ENCODE data around the gene B4GALNT2.
"Not testable (repeated sequence)": the region's sequence is repeated elsewhere in the genome, so short reads cannot be mapped to it uniquely, and the experiment has no call there.

Gene B4GALNT2

DNA sequence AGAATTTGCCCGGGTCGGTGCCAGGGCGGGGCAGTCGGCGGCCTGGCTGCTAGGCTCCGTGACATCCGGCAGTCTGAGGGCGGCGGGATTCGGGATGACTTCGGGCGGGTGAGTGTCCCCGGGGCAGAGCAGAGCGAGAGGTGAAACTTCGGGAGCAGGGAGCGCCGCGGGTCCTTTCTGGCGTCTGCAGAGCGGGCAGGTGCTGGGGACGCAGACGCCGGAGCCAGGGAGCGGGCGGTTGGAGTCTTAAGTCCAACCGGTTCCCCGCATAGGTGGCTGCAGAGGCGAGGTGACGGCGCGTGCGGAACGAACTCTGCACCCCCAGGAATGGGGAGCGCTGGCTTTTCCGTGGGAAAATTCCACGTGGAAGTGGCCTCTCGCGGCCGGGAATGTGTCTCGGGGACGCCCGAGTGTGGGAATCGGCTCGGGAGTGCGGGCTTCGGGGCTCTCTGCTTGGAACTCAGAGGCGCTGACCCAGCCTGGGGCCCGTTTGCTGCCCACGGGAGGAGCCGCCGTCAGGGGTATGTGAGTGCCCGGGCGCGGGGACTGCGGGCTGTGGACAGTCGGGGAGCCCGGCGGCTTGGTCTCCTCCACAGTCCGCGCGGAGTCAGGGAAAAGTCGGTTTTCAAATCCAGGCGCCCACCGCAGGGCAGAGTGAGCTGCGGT, at the start of gene B4GALNT2:
B4GALNT2 (plus strand) TSS at position 71 of the 666 bp plus-strand sequence; CDS start at position 95, 24 bp downstream.
- no peak within 1 kb of the TSS for H3K9ac ChIP-seq (ENCODE audit: low read length)
- peaks cover 6 to 29% of the 10 kb centered on the region in 2 donors for H3K27me3 ChIP-seq (ENCODE audit: control insufficient read depth in 1 of 2, insufficient read depth in 2 of 2, low read length in 2 of 2)
- no peaks in the 10 kb centered on the region for H3K36me3 ChIP-seq (ENCODE audit: insufficient read depth, low read length)

DNA sequence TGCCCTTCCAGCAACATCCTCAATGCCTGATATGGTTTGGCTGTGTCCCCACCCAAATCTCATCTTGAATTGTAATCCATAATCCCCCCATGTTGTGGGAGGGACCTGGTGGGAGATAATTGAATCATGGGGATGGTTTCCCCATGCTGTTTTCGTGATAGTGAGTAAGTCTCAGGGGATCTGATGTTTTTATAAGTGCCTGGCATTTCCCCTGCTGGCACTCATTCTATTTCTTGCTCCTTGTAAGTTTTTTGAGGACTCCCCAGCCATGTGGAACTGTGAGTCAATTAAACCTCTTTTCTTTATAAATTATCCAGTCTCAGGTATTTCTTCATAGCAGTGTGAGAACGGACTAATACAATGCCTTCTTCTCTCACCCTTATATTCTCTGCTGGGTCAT, 47.5 kb upstream of the B4GALNT2 start:
- not testable (repeated sequence) for H3K27me3 ChIP-seq (ENCODE audit: control insufficient read depth in 1 of 2, insufficient read depth in 2 of 2, low read length in 2 of 2); H3K4me3 ChIP-seq (ENCODE audit: low read depth in 1 of 2, low read length in 2 of 2); H3K27ac ChIP-seq (ENCODE audit: low read depth, low read length); H3K36me3 ChIP-seq (ENCODE audit: insufficient read depth, low read length); H3K9ac ChIP-seq (ENCODE audit: low read length); H3K9me3 ChIP-seq (ENCODE audit: low read length); H3K4me1 ChIP-seq (ENCODE audit: insufficient read depth, low read length)

More for the DNA sequence above, at the start of gene B4GALNT2:
- Histone ChIP-seq H3K4me3 (ENCODE audit: low read depth in 1 of 2, low read length in 2 of 2) (no peak within 1 kb of the TSS), H3K9me3 (ENCODE audit: low read length) (no peaks in the 10 kb centered on the region), H3K4me1 (ENCODE audit: insufficient read depth, low read length) (no peaks in the 10 kb centered on the region), H3K27ac (ENCODE audit: low read depth, low read length) (no peak within 1 kb of the TSS)

- Histone ChIP-seq H3K9me3 (ENCODE audit: low read length) (no peaks in the 10 kb centered on the region), H3K36me3 (ENCODE audit: insufficient read depth, low read length) (no peaks in the 10 kb centered on the region), H3K9ac (ENCODE audit: low read length) (no peak overlapping the region), H3K27me3 (ENCODE audit: control insufficient read depth in 1 of 2, insufficient read depth in 2 of 2, low read length in 2 of 2) (no peaks in the 10 kb centered on the region), H3K4me1 (ENCODE audit: insufficient read depth, low read length) (no peaks in the 10 kb centered on the region), H3K4me3 (ENCODE audit: low read depth in 1 of 2, low read length in 2 of 2) (no peak overlapping the region), H3K27ac (ENCODE audit: low read depth, low read length) (no peak overlapping the region)
Observed at GRCh38 chr17:49085565-49086315, 46.8 kb upstream of the B4GALNT2 start.

- no peaks in the 10 kb centered on the region for H3K9me3 ChIP-seq (ENCODE audit: low read length)
- no peak overlapping the region for H3K4me3 ChIP-seq (ENCODE audit: low read depth in 1 of 2, low read length in 2 of 2)
- no peaks in the 10 kb centered on the region for H3K27me3 ChIP-seq (ENCODE audit: control insufficient read depth in 1 of 2, insufficient read depth in 2 of 2, low read length in 2 of 2)
- H3K9ac ChIP-seq (ENCODE audit: low read length), result no peak overlapping the region
- H3K36me3 ChIP-seq (ENCODE audit: insufficient read depth, low read length), result no peaks in the 10 kb centered on the region
- no peaks in the 10 kb centered on the region for H3K4me1 ChIP-seq (ENCODE audit: insufficient read depth, low read length)
- no peak overlapping the region for H3K27ac ChIP-seq (ENCODE audit: low read depth, low read length)
Observed at GRCh38 chr17:49086316-49086605, 46.3 kb upstream of the B4GALNT2 start.

- no peaks in the 10 kb centered on the region for H3K4me1 ChIP-seq (ENCODE audit: insufficient read depth, low read length)
- H3K4me3 ChIP-seq (ENCODE audit: low read depth in 1 of 2, low read length in 2 of 2), result no peak overlapping the region
- no peaks in the 10 kb centered on the region for H3K36me3 ChIP-seq (ENCODE audit: insufficient read depth, low read length)
- no peaks in the 10 kb centered on the region for H3K9me3 ChIP-seq (ENCODE audit: low read length)
- H3K9ac ChIP-seq (ENCODE audit: low read length), result no peak overlapping the region
- H3K27me3 ChIP-seq (ENCODE audit: control insufficient read depth in 1 of 2, insufficient read depth in 2 of 2, low read length in 2 of 2), result peaks cover 0 to 1% of the 10 kb centered on the region in 2 donors
- H3K27ac ChIP-seq (ENCODE audit: low read depth, low read length), result no peak overlapping the region
Observed at GRCh38 chr17:49086649-49087048, 45.9 kb upstream of the B4GALNT2 start.

- Histone ChIP-seq H3K4me3 (ENCODE audit: low read depth in 1 of 2, low read length in 2 of 2) (no peak overlapping the region), H3K9me3 (ENCODE audit: low read length) (no peaks in the 10 kb centered on the region), H3K27ac (ENCODE audit: low read depth, low read length) (no peak overlapping the region), H3K9ac (ENCODE audit: low read length) (no peak overlapping the region), H3K36me3 (ENCODE audit: insufficient read depth, low read length) (no peaks in the 10 kb centered on the region), H3K4me1 (ENCODE audit: insufficient read depth, low read length) (no peaks in the 10 kb centered on the region), H3K27me3 (ENCODE audit: control insufficient read depth in 1 of 2, insufficient read depth in 2 of 2, low read length in 2 of 2) (peaks cover 0 to 5% of the 10 kb centered on the region in 2 donors)
Observed at GRCh38 chr17:49089094-49089493, 43.5 kb upstream of the B4GALNT2 start.

- H3K4me1 ChIP-seq (ENCODE audit: insufficient read depth, low read length), result no peaks in the 10 kb centered on the region
- H3K4me3 ChIP-seq (ENCODE audit: low read depth in 1 of 2, low read length in 2 of 2), result no peak overlapping the region
- no peaks in the 10 kb centered on the region for H3K36me3 ChIP-seq (ENCODE audit: insufficient read depth, low read length)
- no peak overlapping the region for H3K9ac ChIP-seq (ENCODE audit: low read length)
- peaks cover 0 to 5% of the 10 kb centered on the region in 2 donors for H3K27me3 ChIP-seq (ENCODE audit: control insufficient read depth in 1 of 2, insufficient read depth in 2 of 2, low read length in 2 of 2)
- H3K9me3 ChIP-seq (ENCODE audit: low read length), result no peaks in the 10 kb centered on the region
- no peak overlapping the region for H3K27ac ChIP-seq (ENCODE audit: low read depth, low read length)
Observed at GRCh38 chr17:49090878-49091594, 41.5 kb upstream of the B4GALNT2 start.

DNA sequence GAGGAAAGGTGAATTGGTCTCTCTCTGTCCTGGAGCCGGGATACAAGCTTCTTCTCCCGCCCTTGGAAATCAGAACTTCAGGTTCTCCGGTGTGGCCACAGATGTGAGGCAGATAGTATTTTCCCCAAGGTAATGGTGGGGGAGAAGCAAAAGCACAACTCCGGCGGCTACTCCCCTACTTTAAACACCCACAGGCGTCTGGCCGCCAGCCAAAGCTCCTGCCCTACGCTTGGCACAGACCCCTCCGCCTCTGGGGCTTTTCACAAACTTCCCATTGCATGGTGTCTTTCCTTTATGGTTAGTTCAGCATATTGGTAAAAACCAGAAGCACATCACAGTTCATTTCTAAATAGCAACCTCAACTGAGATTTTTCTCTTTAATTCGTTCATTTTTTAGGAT, 39.4 kb upstream of the B4GALNT2 start:
- no peak overlapping the region for H3K4me3 ChIP-seq (ENCODE audit: low read depth in 1 of 2, low read length in 2 of 2)
- no peaks in the 10 kb centered on the region for H3K4me1 ChIP-seq (ENCODE audit: insufficient read depth, low read length)
- H3K9me3 ChIP-seq (ENCODE audit: low read length), result no peaks in the 10 kb centered on the region
- peaks cover 0 to 5% of the 10 kb centered on the region in 2 donors for H3K27me3 ChIP-seq (ENCODE audit: control insufficient read depth in 1 of 2, insufficient read depth in 2 of 2, low read length in 2 of 2)
- no peak overlapping the region for H3K9ac ChIP-seq (ENCODE audit: low read length)
- no peaks in the 10 kb centered on the region for H3K36me3 ChIP-seq (ENCODE audit: insufficient read depth, low read length)
- H3K27ac ChIP-seq (ENCODE audit: low read depth, low read length), result no peak overlapping the region

DNA sequence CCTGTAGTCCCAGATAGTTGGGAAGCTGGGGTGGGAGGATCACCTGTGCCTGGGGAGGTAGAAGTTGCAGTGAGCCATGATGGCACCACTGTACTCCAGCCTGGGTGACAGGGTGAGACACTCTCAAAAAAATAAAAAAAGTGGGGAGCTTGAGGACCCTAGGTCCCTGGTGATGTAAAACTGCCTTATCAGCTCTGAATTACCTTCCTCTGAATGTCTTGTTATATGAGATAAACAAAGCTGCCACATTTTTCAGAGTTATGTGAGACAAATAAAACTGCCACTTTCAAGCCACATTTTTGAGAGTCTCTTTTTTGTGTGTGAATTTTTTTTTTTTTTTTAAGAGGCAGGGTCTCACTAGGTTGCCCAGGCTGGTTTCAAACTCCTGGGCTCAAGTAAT, 32.0 kb upstream of the B4GALNT2 start:
- Histone ChIP-seq H3K4me3 (ENCODE audit: low read depth in 1 of 2, low read length in 2 of 2) (no peak overlapping the region), H3K27ac (ENCODE audit: low read depth, low read length) (no peak overlapping the region)

GRCh38 chr17:49101054-49101534, 31.5 kb upstream of the B4GALNT2 start:
- Histone ChIP-seq H3K9ac (ENCODE audit: low read length) (no peak overlapping the region), H3K27me3 (ENCODE audit: control insufficient read depth in 1 of 2, insufficient read depth in 2 of 2, low read length in 2 of 2) (no peaks in the 10 kb centered on the region), H3K4me1 (ENCODE audit: insufficient read depth, low read length) (no peaks in the 10 kb centered on the region), H3K9me3 (ENCODE audit: low read length) (no peaks in the 10 kb centered on the region), H3K4me3 (ENCODE audit: low read depth in 1 of 2, low read length in 2 of 2) (no peak overlapping the region), H3K36me3 (ENCODE audit: insufficient read depth, low read length) (no peaks in the 10 kb centered on the region), H3K27ac (ENCODE audit: low read depth, low read length) (no peak overlapping the region)

More for the DNA sequence above, 32.0 kb upstream of the B4GALNT2 start:
- no peak overlapping the region for H3K9ac ChIP-seq (ENCODE audit: low read length)
- no peaks in the 10 kb centered on the region for H3K27me3 ChIP-seq (ENCODE audit: control insufficient read depth in 1 of 2, insufficient read depth in 2 of 2, low read length in 2 of 2)
- H3K4me1 ChIP-seq (ENCODE audit: insufficient read depth, low read length), result no peaks in the 10 kb centered on the region
- no peaks in the 10 kb centered on the region for H3K9me3 ChIP-seq (ENCODE audit: low read length)
- H3K36me3 ChIP-seq (ENCODE audit: insufficient read depth, low read length), result no peaks in the 10 kb centered on the region

DNA sequence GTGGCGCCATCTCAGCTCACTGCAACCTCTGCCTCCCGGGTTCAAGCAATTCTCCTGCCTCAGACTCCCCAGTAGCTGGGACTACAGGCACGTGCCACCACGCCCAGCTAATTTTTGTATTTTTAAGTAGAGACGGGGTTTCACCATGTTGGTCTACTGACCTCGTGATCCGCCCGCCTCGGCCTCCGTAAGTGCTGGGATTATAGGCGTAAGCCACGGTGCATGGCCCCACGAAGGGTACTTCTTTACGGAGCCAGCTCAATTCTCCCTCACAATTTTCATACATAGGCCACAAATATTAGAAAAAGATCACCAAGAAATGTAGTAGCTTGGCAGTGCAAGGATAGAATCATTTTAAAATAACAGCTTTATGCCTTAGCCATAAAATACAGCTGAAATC, 29.2 kb upstream of the B4GALNT2 start:
- not testable (repeated sequence) for H3K9me3 ChIP-seq (ENCODE audit: low read length); H3K27me3 ChIP-seq (ENCODE audit: control insufficient read depth in 1 of 2, insufficient read depth in 2 of 2, low read length in 2 of 2); H3K4me3 ChIP-seq (ENCODE audit: low read depth in 1 of 2, low read length in 2 of 2); H3K4me1 ChIP-seq (ENCODE audit: insufficient read depth, low read length); H3K36me3 ChIP-seq (ENCODE audit: insufficient read depth, low read length); H3K27ac ChIP-seq (ENCODE audit: low read depth, low read length); H3K9ac ChIP-seq (ENCODE audit: low read length)
